Measurements from ENCODE around the gene SPINT4.
"Not testable (repeated sequence)": the region's sequence is repeated elsewhere in the genome, so short reads cannot be mapped to it uniquely, and the experiment has no call there.

Gene SPINT4

GRCh38 chr20:45722047-45722446 is at the start of gene SPINT4:
Gene SPINT4, plus strand, starts transcription at chr20:45722347. Its CDS starts 21 bp downstream, at chr20:45722368.
- DNase-seq: no peak

GRCh38 chr20:45672765-45673164 is 49.4 kb upstream of the SPINT4 start:
- no peak for DNase-seq

GRCh38 chr20:45679650-45680049 is 42.5 kb upstream of the SPINT4 start:
- DNase-seq: no peak

- DNase-seq: no peak
These were observed 36.3 kb upstream of the SPINT4 start for GRCh38 chr20:45685896-45686295.

GRCh38 chr20:45693346-45693745 is 28.8 kb upstream of the SPINT4 start:
- DNase-seq: not testable (repeated sequence)

GRCh38 chr20:45695496-45695895 is 26.7 kb upstream of the SPINT4 start:
- DNase-seq: no peak

- no peak for DNase-seq
These were observed 21.0 kb upstream of the SPINT4 start for GRCh38 chr20:45701104-45701503.

GRCh38 chr20:45701873-45702272 is 20.3 kb upstream of the SPINT4 start, which contains the start of gene WFDC13:
Gene WFDC13, plus strand, starts transcription at chr20:45702038. Its CDS starts 86 bp downstream, at chr20:45702124.
- DNase-seq: no peak

- no peak for DNase-seq
These were observed 17.0 kb upstream of the SPINT4 start, which contains the start of gene WFDC10B for GRCh38 chr20:45704969-45705637. Gene WFDC10B, minus strand, starts transcription at chr20:45705019. Its CDS starts 19,027 bp downstream, at chr20:45685992.

GRCh38 chr20:45716141-45716688 is 5.9 kb upstream of the SPINT4 start:
- DNase-seq: not testable (repeated sequence)

- DNase-seq: no peak
These were observed 3.0 kb downstream of the SPINT4 start for GRCh38 chr20:45725134-45725533.

GRCh38 chr20:45727044-45727443 is 4.9 kb downstream of the SPINT4 start:
- DNase-seq: no peak

GRCh38 chr20:45732199-45732598 is 10.1 kb downstream of the SPINT4 start:
- DNase-seq: no peak

GRCh38 chr20:45735552-45735951 is 13.4 kb downstream of the SPINT4 start:
- DNase-seq: no peak

GRCh38 chr20:45735988-45736387 is 13.8 kb downstream of the SPINT4 start:
- DNase-seq: no peak

- DNase-seq: no peak
These were observed 20.4 kb downstream of the SPINT4 start for GRCh38 chr20:45742596-45742995.

GRCh38 chr20:45745015-45745414 is 22.9 kb downstream of the SPINT4 start:
- no peak for DNase-seq

GRCh38 chr20:45751721-45752120 is 29.6 kb downstream of the SPINT4 start:
- no peak for DNase-seq

- DNase-seq: no peak
These were observed 30.6 kb downstream of the SPINT4 start for GRCh38 chr20:45752746-45753145.

GRCh38 chr20:45758096-45758495 is 35.9 kb downstream of the SPINT4 start:
- no peak for DNase-seq

- not testable (repeated sequence) for DNase-seq
These were observed 37.8 kb downstream of the SPINT4 start for GRCh38 chr20:45759921-45760320.

- not testable (repeated sequence) for DNase-seq
These were observed 39.8 kb downstream of the SPINT4 start for GRCh38 chr20:45761966-45762365.

GRCh38 chr20:45764618-45765282 is 42.6 kb downstream of the SPINT4 start:
- DNase-seq: not testable (repeated sequence)

GRCh38 chr20:45765307-45765875 is 43.2 kb downstream of the SPINT4 start:
- DNase-seq: no peak

All from CD4-positive, alpha-beta T cell treated with Interleukin-4 for 4 hours (primary cell).